H1 (cell line): Measurements from ENCODE around the gene AMHR2. TPM values are rescaled to one million over a fixed set of nuclear protein-coding genes. Genes with fewer than 3 reads are reported as not detected.

Source experiments
- BCL11A ChIP-seq, 2 experiments: IDR thresholded peaks; one replicate each; pipeline ENCODE4 v1.6.1; 2011; ENCODE audit warnings: low read depth in 2 of 2, low read length in 2 of 2, mild to moderate bottlenecking in 2 of 2
- NRF1 ChIP-seq: IDR thresholded peaks from 2 replicates; pipeline ENCODE4 v1.6.1; 2011; ENCODE audit warnings: mild to moderate bottlenecking, low read depth, low read length, improper control_type of control experiment
- POLR2A ChIP-seq, 2 experiments: IDR thresholded peaks; 1 replicate in 1 of 2; 2 replicates in 1 of 2; pipeline ENCODE4 v1.6.1; 2011; ENCODE audit warnings: low read depth in 2 of 2, low read length in 2 of 2, mild to moderate bottlenecking in 2 of 2; ENCODE audit errors: control extremely low read depth in 1 of 2
- POLR2AphosphoS5 ChIP-seq: IDR thresholded peaks from 2 replicates; pipeline ENCODE4 v1.6.1; 2011; ENCODE audit warnings: low read depth, low read length
- RBBP5 ChIP-seq: IDR thresholded peaks from 2 replicates; pipeline ENCODE4 v1.7.1; 2012; ENCODE audit warnings: low read depth, mild to moderate bottlenecking, inconsistent platforms, low read length, moderate library complexity, borderline replicate concordance
- SIX5 ChIP-seq: IDR thresholded peaks from 2 replicates; pipeline ENCODE4 v1.6.1; 2011; ENCODE audit warnings: mild to moderate bottlenecking, low read depth, low read length
- SP1 ChIP-seq: IDR thresholded peaks from 2 replicates; pipeline ENCODE4 v1.6.1; 2011; ENCODE audit warnings: low read depth, low read length
- SUZ12 ChIP-seq: fragments of 200-600 bp; sonication (generic); IDR thresholded peaks from 2 replicates; pipeline ENCODE4 v1.6.1; 2012; ENCODE audit warnings: mild to moderate bottlenecking, inconsistent platforms, low read length, moderate library complexity, mixed read lengths
- TAF7 ChIP-seq: optimal IDR thresholded peaks from 2 replicates; pipeline ENCODE3; 2011; ENCODE audit warnings: low read depth, mild to moderate bottlenecking, inconsistent platforms, low read length, moderate library complexity, borderline replicate concordance
- TEAD4 ChIP-seq: IDR thresholded peaks from 2 replicates; pipeline ENCODE4 v1.6.1; 2012; ENCODE audit warnings: low read depth, low read length, inconsistent platforms, mixed read lengths
- polyA plus RNA-seq, 7 experiments: library from polyadenylated mRNA; depleted of rRNA in 3 of 7; stranded (reverse) in 5 of 7; unstranded in 2 of 7; fragments of >200 nt in 5 of 7; fragments of 200-250 nt in 2 of 7; gene quantifications; 1 replicate in 5 of 7; 2 replicates in 1 of 7; 4 replicates in 1 of 7; pipeline versions ENCODE4 v1.2.1 to v1.2.3, GENCODE V29; 2011 to 2013; ENCODE audit warnings: missing spikeins in 2 of 7, mixed read lengths in 2 of 7
- total RNA-seq: library from RNA; stranded (reverse); fragmentation: NEBNext Ultra II Directional; extraction: Animal tissue kit (Norgen Biotek cat#: 25700); gene quantifications from 2 replicates; pipeline ENCODE4 v1.2.1, GENCODE V29; 2021
- TF ChIP-seq, protein P1 (sequence below): IDR thresholded peaks from 2 replicates; pipeline ENCODE4 v1.6.1; 2012; ENCODE audit warnings: low read length, inconsistent platforms

The AMHR2 gene
- total and polyA plus RNA-seq, 2 of the 8 experiments (the other 6 are each of a cell fraction or from before 2014, with no cell fraction given), result 0.29 to 0.35 TPM

DNA sequence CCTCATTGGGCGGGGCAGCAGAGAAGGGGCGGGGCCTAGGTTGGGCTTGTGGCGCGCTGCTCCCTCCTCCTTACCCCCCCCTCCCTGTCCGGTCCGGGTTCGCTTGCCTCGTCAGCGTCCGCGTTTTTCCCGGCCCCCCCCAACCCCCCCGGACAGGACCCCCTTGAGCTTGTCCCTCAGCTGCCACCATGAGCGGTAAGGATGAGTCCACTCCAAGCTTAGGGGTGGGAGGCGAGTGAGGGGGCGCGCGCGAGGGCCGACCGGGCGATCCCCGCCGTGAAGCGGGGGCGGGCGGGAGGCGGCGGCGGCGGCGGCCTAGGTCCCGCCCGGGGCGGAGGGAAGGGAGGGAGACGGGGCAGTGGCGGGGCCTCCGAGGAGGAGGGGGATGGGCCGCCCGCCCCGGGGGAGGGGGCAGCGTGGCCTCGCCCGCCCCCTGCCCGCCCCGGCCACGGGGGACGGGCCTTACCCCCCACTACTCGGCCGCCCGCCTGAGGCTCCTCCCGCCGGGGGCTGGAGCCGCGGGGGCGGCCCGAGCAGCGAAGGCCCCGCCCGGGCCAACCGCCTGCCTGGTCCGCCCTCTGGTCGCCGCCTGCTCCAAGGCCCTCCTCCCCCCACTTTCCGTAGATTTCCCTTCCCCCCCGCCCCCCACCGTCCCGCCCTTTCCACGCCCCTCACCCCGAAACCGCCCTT, 43.4 kb upstream of the AMHR2 start, which contains the start of gene SP1 (continued):
- TF ChIP-seq NRF1, result no peak
- TF ChIP-seq SP1, result no peak
- TF ChIP-seq POLR2AphosphoS5, result peak; percentile 49
- no peak for TF ChIP-seq SIX5
- peak; percentile 22 for TF ChIP-seq TAF7
- TF ChIP-seq POLR2A (IDR thresholded peaks at IDR 0.05; ENCODE audit: control extremely low read depth in 1 of 2, low read depth in 2 of 2, low read length in 2 of 2), result peak; percentile 38 to 47
- TF ChIP-seq RBBP5, result no peak
- no peak for TF ChIP-seq TEAD4
- TF ChIP-seq, protein P1, sequence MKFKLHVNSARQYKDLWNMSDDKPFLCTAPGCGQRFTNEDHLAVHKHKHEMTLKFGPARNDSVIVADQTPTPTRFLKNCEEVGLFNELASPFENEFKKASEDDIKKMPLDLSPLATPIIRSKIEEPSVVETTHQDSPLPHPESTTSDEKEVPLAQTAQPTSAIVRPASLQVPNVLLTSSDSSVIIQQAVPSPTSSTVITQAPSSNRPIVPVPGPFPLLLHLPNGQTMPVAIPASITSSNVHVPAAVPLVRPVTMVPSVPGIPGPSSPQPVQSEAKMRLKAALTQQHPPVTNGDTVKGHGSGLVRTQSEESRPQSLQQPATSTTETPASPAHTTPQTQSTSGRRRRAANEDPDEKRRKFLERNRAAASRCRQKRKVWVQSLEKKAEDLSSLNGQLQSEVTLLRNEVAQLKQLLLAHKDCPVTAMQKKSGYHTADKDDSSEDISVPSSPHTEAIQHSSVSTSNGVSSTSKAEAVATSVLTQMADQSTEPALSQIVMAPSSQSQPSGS, result no peak
- no peak for TF ChIP-seq SUZ12
- no peak for TF ChIP-seq BCL11A (IDR thresholded peaks at IDR 0.05; ENCODE audit: low read depth in 2 of 2, low read length in 2 of 2)
